ENCODE results near the gene AGBL5. TPM values are rescaled to one million over a fixed set of nuclear protein-coding genes. Genes with fewer than 3 reads are reported as not detected.

The AGBL5 gene
- total and polyA plus RNA-seq, 2 of the 13 experiments (the other 11 are each of a cell fraction or from before 2014, with no cell fraction given), result 55.9 to 73.3 TPM

DNA sequence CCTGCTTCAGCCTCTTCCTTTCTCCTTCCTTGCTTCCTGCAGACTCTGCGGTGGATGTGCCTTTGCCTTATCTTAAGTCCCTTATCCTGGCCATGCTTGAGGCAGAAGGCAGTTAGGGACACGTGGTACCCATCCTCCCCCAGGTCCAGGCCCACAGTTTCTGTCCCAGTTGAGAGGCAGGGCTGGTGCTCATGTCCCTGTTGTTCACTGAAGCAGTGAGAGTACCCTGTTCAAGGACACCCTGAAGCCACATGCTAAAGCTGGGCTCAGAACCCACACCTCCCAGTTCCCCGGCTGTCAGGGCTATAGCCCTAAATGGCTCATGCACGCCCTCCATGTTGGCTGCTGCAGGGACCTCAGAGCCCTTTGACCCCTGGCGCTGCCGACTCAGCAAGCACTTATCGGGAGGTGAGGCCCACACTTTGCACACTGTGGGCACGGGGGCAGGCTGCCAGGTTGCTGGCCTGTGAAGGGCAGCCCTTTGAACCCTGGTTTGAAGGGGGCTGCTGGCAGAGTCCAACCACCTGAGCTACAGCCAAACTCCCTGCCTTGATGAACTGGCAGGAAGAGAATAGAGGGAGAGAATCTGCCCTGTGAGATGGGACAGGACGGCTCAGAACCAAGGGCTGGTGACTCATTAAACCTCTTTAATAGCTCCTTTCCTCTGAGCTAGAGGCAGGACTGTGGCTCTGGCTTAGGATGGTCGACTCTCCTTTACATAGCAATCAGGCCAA lies 41.4 kb downstream of the AGBL5 start (continued):
- TF ChIP-seq KLF16 (CRISPR knock-in tag; IDR thresholded peaks at IDR 0.05) (peak in 1 of 2 experiments; percentile 72; a peak in 1 of 4 replicates), AKAP8 (CRISPR knock-in tag; IDR thresholded peaks at IDR 0.05) (0 out of 2 replicates have a peak, but pooled peaks have one; percentile 69), NFE2L1 (CRISPR knock-in tag; IDR thresholded peaks at IDR 0.05; ENCODE audit: borderline replicate concordance) (no peak), MBD4 (IDR thresholded peaks at IDR 0.05; ENCODE audit: borderline replicate concordance, low read length) (no peak), CBFB (CRISPR knock-in tag; IDR thresholded peaks at IDR 0.05) (peak; percentile 74), EZH2 (conservative IDR thresholded peaks at IDR 0.05; ENCODE audit: low read depth, low read length) (no peak), SPEN (CRISPR knock-in tag; IDR thresholded peaks at IDR 0.05; ENCODE audit: low read depth) (peak; percentile 86), SOX6 (IDR thresholded peaks at IDR 0.05) (no peak), SOX6 (CRISPR knock-in tag; IDR thresholded peaks at IDR 0.05) (peak; percentile 83), MEIS2 (CRISPR knock-in tag; IDR thresholded peaks at IDR 0.05) (0 out of 2 replicates have a peak, but pooled peaks have one; percentile 58), ZNF543 (CRISPR knock-in tag; IDR thresholded peaks at IDR 0.05) (peak; percentile 93), ZSCAN22 (CRISPR knock-in tag; IDR thresholded peaks at IDR 0.05) (no peak), ZNF260 (CRISPR knock-in tag; IDR thresholded peaks at IDR 0.05; ENCODE audit: borderline replicate concordance, low read depth) (no peak)
- TF ChIP-seq, protein P1, sequence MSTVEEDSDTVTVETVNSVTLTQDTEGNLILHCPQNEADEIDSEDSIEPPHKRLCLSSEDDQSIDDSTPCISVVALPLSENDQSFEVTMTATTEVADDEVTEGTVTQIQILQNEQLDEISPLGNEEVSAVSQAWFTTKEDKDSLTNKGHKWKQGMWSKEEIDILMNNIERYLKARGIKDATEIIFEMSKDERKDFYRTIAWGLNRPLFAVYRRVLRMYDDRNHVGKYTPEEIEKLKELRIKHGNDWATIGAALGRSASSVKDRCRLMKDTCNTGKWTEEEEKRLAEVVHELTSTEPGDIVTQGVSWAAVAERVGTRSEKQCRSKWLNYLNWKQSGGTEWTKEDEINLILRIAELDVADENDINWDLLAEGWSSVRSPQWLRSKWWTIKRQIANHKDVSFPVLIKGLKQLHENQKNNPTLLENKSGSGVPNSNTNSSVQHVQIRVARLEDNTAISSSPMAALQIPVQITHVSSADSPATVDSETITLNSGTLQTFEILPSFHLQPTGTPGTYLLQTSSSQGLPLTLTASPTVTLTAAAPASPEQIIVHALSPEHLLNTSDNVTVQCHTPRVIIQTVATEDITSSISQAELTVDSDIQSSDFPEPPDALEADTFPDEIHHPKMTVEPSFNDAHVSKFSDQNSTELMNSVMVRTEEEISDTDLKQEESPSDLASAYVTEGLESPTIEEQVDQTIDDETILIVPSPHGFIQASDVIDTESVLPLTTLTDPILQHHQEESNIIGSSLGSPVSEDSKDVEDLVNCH (CRISPR knock-in tag; IDR thresholded peaks at IDR 0.05), result 0 out of 2 replicates have a peak, but pooled peaks have one; percentile 35
- TF ChIP-seq, protein P2, sequence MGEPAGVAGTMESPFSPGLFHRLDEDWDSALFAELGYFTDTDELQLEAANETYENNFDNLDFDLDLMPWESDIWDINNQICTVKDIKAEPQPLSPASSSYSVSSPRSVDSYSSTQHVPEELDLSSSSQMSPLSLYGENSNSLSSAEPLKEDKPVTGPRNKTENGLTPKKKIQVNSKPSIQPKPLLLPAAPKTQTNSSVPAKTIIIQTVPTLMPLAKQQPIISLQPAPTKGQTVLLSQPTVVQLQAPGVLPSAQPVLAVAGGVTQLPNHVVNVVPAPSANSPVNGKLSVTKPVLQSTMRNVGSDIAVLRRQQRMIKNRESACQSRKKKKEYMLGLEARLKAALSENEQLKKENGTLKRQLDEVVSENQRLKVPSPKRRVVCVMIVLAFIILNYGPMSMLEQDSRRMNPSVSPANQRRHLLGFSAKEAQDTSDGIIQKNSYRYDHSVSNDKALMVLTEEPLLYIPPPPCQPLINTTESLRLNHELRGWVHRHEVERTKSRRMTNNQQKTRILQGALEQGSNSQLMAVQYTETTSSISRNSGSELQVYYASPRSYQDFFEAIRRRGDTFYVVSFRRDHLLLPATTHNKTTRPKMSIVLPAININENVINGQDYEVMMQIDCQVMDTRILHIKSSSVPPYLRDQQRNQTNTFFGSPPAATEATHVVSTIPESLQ (CRISPR knock-in tag; conservative IDR thresholded peaks at IDR 0.05), result 0 out of 2 replicates have a peak, but pooled peaks have one; percentile 19
- TF ChIP-seq, protein P3, sequence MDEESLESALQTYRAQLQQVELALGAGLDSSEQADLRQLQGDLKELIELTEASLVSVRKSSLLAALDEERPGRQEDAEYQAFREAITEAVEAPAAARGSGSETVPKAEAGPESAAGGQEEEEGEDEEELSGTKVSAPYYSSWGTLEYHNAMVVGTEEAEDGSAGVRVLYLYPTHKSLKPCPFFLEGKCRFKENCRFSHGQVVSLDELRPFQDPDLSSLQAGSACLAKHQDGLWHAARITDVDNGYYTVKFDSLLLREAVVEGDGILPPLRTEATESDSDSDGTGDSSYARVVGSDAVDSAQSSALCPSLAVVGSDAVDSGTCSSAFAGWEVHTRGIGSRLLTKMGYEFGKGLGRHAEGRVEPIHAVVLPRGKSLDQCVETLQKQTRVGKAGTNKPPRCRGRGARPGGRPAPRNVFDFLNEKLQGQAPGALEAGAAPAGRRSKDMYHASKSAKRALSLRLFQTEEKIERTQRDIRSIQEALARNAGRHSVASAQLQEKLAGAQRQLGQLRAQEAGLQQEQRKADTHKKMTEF (CRISPR knock-in tag; IDR thresholded peaks at IDR 0.05), result peak; percentile 62
- TF ChIP-seq, protein P4, sequence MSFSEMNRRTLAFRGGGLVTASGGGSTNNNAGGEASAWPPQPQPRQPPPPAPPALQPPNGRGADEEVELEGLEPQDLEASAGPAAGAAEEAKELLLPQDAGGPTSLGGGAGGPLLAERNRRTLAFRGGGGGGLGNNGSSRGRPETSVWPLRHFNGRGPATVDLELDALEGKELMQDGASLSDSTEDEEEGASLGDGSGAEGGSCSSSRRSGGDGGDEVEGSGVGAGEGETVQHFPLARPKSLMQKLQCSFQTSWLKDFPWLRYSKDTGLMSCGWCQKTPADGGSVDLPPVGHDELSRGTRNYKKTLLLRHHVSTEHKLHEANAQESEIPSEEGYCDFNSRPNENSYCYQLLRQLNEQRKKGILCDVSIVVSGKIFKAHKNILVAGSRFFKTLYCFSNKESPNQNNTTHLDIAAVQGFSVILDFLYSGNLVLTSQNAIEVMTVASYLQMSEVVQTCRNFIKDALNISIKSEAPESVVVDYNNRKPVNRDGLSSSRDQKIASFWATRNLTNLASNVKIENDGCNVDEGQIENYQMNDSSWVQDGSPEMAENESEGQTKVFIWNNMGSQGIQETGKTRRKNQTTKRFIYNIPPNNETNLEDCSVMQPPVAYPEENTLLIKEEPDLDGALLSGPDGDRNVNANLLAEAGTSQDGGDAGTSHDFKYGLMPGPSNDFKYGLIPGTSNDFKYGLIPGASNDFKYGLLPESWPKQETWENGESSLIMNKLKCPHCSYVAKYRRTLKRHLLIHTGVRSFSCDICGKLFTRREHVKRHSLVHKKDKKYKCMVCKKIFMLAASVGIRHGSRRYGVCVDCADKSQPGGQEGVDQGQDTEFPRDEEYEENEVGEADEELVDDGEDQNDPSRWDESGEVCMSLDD (CRISPR knock-in tag; IDR thresholded peaks at IDR 0.05; ENCODE audit: borderline replicate concordance), result peak; percentile 83; the same call in 1 of the 2 replicates
- TF ChIP-seq, protein P5, sequence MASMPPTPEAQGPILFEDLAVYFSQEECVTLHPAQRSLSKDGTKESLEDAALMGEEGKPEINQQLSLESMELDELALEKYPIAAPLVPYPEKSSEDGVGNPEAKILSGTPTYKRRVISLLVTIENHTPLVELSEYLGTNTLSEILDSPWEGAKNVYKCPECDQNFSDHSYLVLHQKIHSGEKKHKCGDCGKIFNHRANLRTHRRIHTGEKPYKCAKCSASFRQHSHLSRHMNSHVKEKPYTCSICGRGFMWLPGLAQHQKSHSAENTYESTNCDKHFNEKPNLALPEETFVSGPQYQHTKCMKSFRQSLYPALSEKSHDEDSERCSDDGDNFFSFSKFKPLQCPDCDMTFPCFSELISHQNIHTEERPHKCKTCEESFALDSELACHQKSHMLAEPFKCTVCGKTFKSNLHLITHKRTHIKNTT (CRISPR knock-in tag; IDR thresholded peaks at IDR 0.05), result no peak

Data from HepG2 (cell line).